Stimulated activated naive B cell treated with anti-CD40 and anti-IgM and Interleukin-4, amounts not matched to agents 10 μg/mL and 1 μg/mL and 100 μg/mL, for 72 hours (primary cell): ENCODE results near the gene PCK2.

ENCODE experiments used
- ATAC-seq, 2 donors: fragments of 150-1000 bp; cut with Tn5 transposase; replicated peaks; 2 replicates each; pipeline ENCODE4 v1.10.0; 2021; ENCODE audit warnings: moderate library complexity in 1 of 2
- DNase-seq: peaks from one replicate; pipeline ENCODE4 v3.0.0; 2021
- H3K27ac Mint-ChIP-seq: one replicate; pipeline ENCODE4 v1.8.0; 2022; ENCODE audit warnings: mild to moderate bottlenecking, mixed read lengths
- H3K27me3 Mint-ChIP-seq, 2 donors: one replicate each; pipeline ENCODE4 v1.8.0; 2022; ENCODE audit warnings: mixed read lengths in 2 of 2
- H3K36me3 Mint-ChIP-seq, 2 donors: one replicate each; pipeline ENCODE4 v1.8.0; 2022; ENCODE audit warnings: mixed read lengths in 2 of 2, mild to moderate bottlenecking in 1 of 2
- H3K4me1 Mint-ChIP-seq, 2 donors: one replicate each; pipeline ENCODE4 v1.8.0; 2022; ENCODE audit warnings: mixed read lengths in 2 of 2, mild to moderate bottlenecking in 1 of 2
- H3K4me3 Mint-ChIP-seq, 2 donors: one replicate each; pipeline ENCODE4 v1.8.0; 2022; ENCODE audit warnings: mild to moderate bottlenecking in 2 of 2, mixed read lengths in 2 of 2, moderate library complexity in 1 of 2
- H3K9me3 Mint-ChIP-seq, 2 donors: one replicate each; pipeline ENCODE4 v1.8.0; 2022; ENCODE audit warnings: mixed read lengths in 2 of 2, mild to moderate bottlenecking in 1 of 2

The PCK2 gene

DNA sequence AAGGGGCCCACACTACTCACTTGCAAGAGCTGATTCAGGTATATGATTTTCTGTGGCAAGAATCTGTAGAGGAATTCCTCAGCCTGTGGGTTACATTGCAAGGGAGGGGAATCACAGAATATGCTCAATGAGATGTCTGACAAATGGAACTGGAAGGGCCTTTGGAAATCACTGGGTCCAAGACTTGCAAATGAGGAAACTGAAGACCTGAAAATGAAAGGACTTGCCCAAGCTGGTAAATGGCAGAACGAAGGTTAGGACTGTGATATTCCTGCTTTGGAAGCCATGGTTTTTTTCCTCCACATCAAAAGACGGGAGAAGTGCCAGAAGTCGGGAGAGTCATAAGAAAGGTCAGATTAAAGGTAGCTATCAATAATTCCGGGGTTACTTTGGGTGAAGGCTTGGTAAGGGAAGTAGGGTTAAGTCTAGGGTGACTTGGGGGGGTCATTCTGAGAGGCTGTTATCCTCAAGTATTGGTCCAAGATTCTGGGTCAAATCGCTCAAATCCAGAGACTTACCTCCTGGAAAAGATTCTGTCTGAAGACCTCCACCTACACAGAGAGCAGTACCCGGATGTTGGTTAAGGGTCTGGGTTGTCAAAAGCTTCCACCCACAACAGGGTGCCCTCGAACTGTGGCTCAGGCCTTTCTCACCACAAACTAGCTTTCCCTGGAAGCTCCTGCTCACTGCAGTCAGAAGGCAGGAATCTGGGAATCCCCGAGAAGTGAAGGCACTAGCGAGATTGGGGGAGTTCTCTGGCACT lies 51.8 kb downstream of the PCK2 start:
- peaks cover 49 to 56% of the 10 kb centered on the region in 2 donors for H3K36me3 Mint-ChIP-seq

DNA sequence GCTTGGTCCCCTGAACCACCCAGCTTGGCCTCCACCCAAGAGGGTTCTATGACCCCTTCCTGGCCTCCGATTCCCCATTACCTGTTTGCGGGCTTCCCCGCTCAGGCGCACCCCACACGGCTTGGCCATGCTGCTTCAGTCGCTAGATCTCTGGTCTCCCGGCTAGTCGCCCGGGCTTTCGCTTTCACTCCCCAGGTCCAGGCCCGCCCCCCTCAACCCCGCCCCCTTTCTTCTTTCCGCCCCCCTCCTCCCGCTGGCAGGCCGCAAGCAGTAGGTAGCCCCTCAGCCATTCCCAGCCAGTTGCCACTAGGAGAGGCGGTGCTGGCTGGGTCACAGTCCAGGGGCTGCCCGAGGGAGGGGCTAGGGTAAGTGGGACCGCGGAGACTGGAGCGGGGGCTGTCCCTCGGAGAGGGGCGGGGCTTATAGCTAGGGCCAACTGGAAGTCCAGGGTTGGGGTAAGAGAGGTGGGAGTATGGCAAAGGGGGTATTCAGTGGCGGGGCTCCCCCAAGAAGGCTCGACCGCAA lies 52.4 kb downstream of the PCK2 start, which contains the start of gene PSME2:
Gene PSME2 (minus strand): TSS at position 158 of the 525 bp plus-strand sequence. CDS start 29 bp downstream, at position 129.
- Mint-ChIP-seq H3K27me3 (no peaks in the 10 kb centered on the region), H3K9me3 (no peaks in the 10 kb centered on the region), H3K36me3 (peaks cover 54 to 59% of the 10 kb centered on the region in 2 donors), H3K4me1 (peaks cover 45 to 76% of the 10 kb centered on the region in 2 donors), H3K4me3 (peak within 1 kb of the TSS; percentile 96 to 97), H3K27ac (peak within 1 kb of the TSS; percentile 97)
- DNase-seq (peak; percentile 97), ATAC-seq (peak; percentile 79 to 80)

More for the DNA sequence above, 51.8 kb downstream of the PCK2 start:
- no peaks in the 10 kb centered on the region for H3K27me3 Mint-ChIP-seq
- DNase-seq: no peak
- peaks cover 44 to 76% of the 10 kb centered on the region in 2 donors for H3K4me1 Mint-ChIP-seq
- peak overlapping the region; percentile 97 for H3K27ac Mint-ChIP-seq
- peak overlapping the region; percentile 96 to 97 for H3K4me3 Mint-ChIP-seq
- no peak for ATAC-seq
- H3K9me3 Mint-ChIP-seq: no peaks in the 10 kb centered on the region

DNA sequence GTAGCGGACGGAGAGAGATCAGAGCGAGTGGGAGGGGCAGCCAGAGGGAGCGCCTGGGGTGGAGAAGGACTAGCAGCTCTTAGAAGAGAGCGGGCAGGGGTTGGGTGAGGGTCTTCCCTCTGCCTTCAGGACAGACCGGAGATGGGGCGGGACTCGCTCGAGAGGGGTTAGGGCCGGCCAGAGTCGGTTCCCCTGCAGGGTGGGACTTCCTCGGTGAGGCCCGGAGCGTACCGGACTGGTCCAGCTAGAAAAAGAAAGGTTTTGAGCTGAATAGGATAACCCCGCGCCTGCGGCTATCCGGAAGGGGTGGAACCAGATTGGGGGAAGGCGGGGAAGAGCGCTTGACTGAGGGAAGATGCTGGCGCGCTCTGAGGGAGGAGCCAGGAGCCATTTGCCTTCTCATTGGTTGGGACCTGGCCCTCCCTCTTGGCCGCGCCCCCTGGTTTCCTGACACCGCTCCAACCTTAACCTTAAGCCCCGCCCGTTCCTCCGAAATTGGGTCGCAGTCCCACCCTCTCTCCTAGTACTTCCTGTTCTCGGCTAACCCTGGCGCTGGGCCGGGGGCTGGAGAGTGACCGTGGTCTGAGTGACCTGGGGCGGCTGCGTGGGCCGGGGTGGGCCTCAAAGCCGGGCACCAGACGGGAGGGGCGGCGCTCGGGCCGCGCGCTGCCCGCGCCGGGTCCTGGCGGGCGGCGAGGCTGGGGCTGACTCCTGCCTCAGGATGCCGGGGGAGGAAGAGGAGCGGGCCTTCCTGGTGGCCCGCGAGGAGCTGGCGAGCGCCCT lies 53.1 kb downstream of the PCK2 start, which contains the start of gene RNF31:
Gene RNF31 (plus strand): TSS at position 521 of the 783 bp plus-strand sequence. CDS start 201 bp downstream, at position 722.
- ATAC-seq: peak; percentile 87 to 88

DNA sequence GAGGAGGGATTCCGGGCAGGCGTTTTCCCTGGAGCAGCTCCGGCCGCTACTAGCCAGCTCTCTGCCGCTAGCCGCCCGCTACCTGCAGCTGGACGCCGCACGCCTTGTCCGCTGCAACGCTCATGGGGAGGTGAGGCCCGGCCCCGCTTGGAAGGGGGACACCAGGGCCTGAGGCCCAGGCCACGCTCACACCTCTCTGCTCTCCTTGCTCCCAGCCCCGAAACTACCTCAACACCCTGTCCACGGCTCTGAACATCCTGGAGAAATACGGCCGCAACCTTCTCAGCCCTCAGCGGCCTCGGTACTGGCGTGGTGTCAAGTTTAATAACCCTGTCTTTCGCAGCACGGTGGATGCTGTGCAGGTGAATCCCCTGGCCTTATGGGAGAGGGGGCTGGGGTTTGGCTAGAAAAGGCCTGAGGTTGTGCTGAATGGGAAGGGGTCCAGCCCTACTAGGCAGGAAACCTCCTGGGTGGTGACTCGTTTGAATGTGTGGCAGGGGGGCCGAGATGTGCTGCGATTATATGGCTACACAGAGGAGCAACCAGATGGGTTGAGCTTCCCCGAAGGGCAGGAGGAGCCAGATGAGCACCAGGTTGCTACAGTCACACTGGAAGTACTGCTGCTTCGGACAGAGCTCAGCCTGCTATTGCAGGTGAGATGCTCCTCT lies 53.8 kb downstream of the PCK2 start:
- Mint-ChIP-seq H3K36me3 (peaks cover 54 to 58% of the 10 kb centered on the region in 2 donors), H3K4me1 (peaks cover 38 to 65% of the 10 kb centered on the region in 2 donors), H3K9me3 (no peaks in the 10 kb centered on the region), H3K27ac (peak overlapping the region; percentile 56), H3K4me3 (peak overlapping the region; percentile 96 to 97), H3K27me3 (no peaks in the 10 kb centered on the region)
- ATAC-seq (no peak), DNase-seq (no peak)

More for the DNA sequence above, 53.1 kb downstream of the PCK2 start, which contains the start of gene RNF31:
- Mint-ChIP-seq H3K36me3 (peaks cover 57 to 62% of the 10 kb centered on the region in 2 donors), H3K9me3 (no peaks in the 10 kb centered on the region), H3K4me3 (peak within 1 kb of the TSS; percentile 96 to 97), H3K27ac (peak within 1 kb of the TSS; percentile 97), H3K27me3 (no peaks in the 10 kb centered on the region), H3K4me1 (peaks cover 40 to 72% of the 10 kb centered on the region in 2 donors)
- DNase-seq: peak; percentile 96

DNA sequence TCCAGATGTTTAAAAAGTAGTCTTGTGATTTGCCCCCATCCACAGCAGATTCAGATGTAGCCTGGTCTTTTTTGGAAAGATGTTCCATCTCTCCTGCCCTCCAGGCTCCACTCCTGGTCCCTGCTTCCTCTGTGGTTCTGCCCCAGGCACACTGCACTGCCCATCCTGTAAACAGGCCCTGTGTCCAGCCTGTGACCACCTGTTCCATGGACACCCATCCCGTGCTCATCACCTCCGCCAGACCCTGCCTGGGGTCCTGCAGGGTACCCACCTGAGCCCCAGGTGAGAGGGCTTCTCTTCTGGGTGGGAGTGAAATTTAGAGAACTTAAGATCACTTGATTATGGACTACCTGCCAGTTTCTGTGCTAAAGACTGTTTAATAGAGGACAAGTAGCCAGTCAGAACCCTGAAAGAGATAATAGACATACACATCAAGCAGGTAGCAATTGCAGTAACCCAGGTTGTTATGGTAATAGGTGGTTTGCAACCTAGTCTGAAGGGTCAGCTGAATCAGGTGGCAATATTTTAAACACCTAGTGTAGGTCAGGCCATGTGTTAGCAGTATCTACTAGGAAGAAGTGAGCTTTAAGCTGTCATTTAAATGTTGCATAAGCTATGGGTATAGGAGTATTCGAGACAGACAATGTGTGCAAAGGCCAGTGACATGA lies 55.3 kb downstream of the PCK2 start:
- Mint-ChIP-seq H3K27ac (no peak overlapping the region), H3K4me1 (peaks cover 28 to 49% of the 10 kb centered on the region in 2 donors), H3K4me3 (peak overlapping the region; percentile 6 to 31), H3K9me3 (no peaks in the 10 kb centered on the region), H3K27me3 (no peaks in the 10 kb centered on the region), H3K36me3 (peaks cover 43 to 44% of the 10 kb centered on the region in 2 donors)
- DNase-seq (no peak), ATAC-seq (no peak)

DNA sequence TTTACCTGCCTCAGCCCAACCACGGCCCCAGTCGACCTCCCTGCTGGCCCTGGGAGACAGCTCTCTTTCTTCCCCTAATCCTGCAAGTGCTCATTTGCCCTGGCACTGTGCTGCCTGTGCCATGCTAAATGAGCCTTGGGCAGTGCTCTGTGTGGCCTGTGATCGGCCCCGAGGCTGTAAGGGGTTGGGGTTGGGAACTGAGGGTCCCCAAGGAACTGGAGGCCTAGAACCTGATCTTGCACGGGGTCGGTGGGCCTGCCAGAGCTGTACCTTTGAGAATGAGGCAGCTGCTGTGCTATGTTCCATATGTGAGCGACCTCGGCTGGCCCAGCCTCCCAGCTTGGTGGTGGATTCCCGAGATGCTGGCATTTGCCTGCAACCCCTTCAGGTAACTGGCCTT lies 56.0 kb downstream of the PCK2 start:
- Mint-ChIP-seq H3K4me3 (no peak overlapping the region), H3K9me3 (no peaks in the 10 kb centered on the region), H3K4me1 (peaks cover 24 to 43% of the 10 kb centered on the region in 2 donors), H3K36me3 (peaks cover 41 to 42% of the 10 kb centered on the region in 2 donors), H3K27ac (no peak overlapping the region), H3K27me3 (no peaks in the 10 kb centered on the region)
- DNase-seq (no peak), ATAC-seq (no peak)

DNA sequence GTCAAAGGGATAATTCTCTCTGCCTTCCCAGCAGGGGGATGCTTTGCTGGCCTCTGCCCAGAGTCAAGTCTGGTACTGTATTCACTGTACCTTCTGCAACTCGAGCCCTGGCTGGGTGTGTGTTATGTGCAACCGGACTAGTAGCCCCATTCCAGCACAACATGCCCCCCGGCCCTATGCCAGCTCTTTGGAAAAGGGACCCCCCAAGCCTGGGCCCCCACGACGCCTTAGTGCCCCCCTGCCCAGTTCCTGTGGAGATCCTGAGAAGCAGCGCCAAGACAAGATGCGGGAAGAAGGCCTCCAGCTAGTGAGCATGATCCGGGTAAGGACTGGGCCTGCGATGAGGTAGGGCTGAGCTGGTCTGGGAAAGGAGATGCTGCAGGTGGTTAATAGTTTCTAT lies 56.5 kb downstream of the PCK2 start:
- peaks cover 40 to 41% of the 10 kb centered on the region in 2 donors for H3K36me3 Mint-ChIP-seq
- no peak for ATAC-seq
- H3K9me3 Mint-ChIP-seq: no peaks in the 10 kb centered on the region
- peak overlapping the region; percentile 51 for H3K27ac Mint-ChIP-seq
- H3K4me1 Mint-ChIP-seq: peaks cover 19 to 38% of the 10 kb centered on the region in 2 donors
- DNase-seq: no peak
- H3K4me3 Mint-ChIP-seq: no peak overlapping the region
- H3K27me3 Mint-ChIP-seq: no peaks in the 10 kb centered on the region

DNA sequence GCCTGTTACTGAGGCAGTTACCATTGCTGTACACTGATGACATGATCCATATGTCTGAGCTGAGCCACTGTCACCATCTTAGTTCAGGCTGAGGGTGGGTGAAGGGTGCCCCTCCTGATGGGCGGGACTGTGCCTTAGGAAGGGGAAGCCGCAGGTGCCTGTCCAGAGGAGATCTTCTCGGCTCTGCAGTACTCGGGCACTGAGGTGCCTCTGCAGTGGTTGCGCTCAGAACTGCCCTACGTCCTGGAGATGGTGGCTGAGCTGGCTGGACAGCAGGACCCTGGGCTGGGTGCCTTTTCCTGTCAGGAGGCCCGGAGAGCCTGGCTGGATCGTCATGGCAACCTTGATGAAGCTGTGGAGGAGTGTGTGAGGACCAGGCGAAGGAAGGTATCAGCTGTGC lies 56.9 kb downstream of the PCK2 start:
- H3K4me3 Mint-ChIP-seq: no peak overlapping the region
- peaks cover 41% of the 10 kb centered on the region in 2 donors for H3K36me3 Mint-ChIP-seq

DNA sequence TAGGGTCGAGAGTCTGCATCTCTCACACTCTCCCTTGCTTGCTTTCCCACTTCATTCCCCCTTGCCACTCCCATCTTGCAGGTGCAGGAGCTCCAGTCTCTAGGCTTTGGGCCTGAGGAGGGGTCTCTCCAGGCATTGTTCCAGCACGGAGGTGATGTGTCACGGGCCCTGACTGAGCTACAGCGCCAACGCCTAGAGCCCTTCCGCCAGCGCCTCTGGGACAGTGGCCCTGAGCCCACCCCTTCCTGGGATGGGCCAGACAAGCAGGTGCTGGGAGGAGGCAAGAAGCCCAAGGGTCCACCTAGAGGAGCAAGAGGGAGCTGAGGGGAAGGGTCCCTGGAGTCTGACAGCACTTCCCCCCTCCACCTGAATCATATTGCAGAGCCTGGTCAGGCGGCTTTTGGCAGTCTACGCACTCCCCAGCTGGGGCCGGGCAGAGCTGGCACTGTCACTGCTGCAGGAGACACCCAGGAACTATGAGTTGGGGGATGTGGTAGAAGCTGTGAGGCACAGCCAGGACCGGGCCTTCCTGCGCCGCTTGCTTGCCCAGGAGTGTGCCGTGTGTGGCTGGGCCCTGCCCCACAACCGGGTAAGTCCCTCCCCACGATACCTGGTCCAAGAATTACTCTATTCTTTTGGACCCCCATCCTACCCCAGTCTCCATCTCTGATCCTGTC lies 57.4 kb downstream of the PCK2 start:
- Mint-ChIP-seq H3K27ac (no peak overlapping the region), H3K4me3 (no peak overlapping the region), H3K27me3 (no peaks in the 10 kb centered on the region), H3K36me3 (peaks cover 38 to 39% of the 10 kb centered on the region in 2 donors), H3K9me3 (no peaks in the 10 kb centered on the region), H3K4me1 (peaks cover 18 to 30% of the 10 kb centered on the region in 2 donors)
- no peak for DNase-seq
- ATAC-seq: no peak

More for the DNA sequence above, 56.9 kb downstream of the PCK2 start:
- Mint-ChIP-seq H3K9me3 (no peaks in the 10 kb centered on the region), H3K27me3 (no peaks in the 10 kb centered on the region), H3K4me1 (peaks cover 18 to 34% of the 10 kb centered on the region in 2 donors), H3K27ac (no peak overlapping the region)
- ATAC-seq: no peak
- DNase-seq: no peak
